Cardiac septum (tissue), 1 donor: ENCODE data around the gene OPCML. TPM values are rescaled to one million over a fixed set of nuclear protein-coding genes. Genes with fewer than 3 reads are reported as not detected.

Experiments
- DNase-seq: peaks from one replicate; pipeline ENCODE4 v3.0.0-alpha.2; 2020; ENCODE audit warnings: low spot score
- intact Hi-C: fragments of 100-400 bp; cut with DNase I; formaldehyde crosslinking; loops from one replicate; pipeline ENCODE4 v1.14.0; 2022
- total RNA-seq: library from RNA; stranded (reverse); fragmentation: NEBNext Ultra II Directional; extraction: Animal tissue kit (Norgen Biotek cat#: 25700); gene quantifications from one replicate; pipeline ENCODE4 v1.2.1, GENCODE V29; 2021
- donor health status: DM: no; HTN: no; CAD: no.

The OPCML gene
- total RNA-seq, 1 donor from 2014 or later: 0.27 TPM

DNA sequence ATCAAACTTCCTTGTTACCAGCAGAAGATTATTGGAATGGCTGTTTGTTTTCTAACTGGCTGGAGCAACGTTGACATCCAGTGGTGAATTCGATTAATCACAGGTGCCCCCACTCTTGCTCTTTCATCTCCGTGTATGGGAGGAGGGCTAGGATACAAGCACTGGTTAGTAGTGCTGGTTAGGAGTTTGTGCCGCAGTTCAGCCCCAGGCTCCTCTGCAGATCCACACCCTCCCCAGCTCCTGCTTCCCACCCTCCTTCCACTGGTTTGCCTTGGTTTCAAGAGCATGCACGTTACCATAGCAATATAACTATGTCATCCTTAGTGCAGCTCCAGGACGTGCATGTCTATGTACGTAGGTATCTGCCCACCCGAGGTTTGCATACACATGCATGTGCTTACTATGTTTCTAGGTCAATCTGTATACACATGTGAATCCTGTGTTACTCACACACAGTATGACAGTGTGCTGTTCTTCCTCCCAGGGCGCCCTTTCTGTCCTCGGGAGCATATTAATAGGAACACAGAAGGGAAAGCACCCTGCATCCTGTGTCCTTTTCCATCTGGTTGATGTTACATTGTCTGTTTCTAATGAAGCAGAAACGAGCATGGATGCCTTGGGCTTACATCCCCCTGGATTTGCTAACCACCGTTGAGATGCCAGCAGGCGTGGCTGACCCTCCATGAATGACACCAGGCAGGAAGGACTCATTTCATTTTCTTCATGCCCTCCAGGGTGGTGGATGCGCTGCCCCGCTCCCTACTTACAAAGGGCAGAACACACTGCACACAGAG lies 539.3 kb downstream of the OPCML start:
- intact Hi-C loops: no loop called here
- DNase-seq: no peak

DNA sequence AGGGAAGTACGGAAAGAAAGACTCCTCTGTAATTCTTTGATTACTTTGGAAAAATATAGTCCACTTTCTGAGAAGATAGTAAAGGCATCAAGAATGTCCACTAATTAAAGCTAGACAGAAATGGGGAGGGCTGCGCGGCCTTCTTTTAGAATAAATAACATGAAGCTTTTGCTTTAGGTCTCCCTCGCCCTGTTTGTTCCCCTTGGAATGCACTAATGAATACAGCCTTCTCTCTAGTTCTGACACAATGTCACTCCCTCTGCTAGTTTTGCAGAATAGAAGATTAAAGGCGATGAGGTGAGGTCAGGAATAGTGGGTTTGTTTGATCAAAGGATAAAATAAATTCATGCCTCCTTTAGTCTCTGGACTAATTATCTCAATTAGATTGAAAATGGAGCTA lies 543.9 kb downstream of the OPCML start:
- intact Hi-C loops: no loop called here

DNA sequence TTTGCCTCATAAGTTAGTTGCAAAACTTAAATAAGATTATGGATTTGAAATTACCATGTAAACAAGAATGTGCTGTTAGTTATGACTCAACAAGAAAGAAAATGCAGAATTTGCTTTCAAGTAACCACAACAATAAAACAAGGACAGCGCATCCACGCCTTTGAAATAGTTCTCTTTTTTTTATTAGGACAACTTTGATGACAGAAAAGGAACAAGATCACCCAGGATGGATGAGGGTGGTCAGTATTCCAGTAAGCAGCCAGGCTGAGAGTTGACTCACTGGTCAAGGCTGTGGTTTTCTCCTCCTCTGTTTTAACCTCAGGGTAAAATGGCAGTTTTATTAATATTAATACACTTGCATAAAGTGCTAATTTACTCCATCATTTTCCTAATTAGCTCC lies 544.4 kb downstream of the OPCML start:
- no peak for DNase-seq
- intact Hi-C loops: no loop called here

More for the DNA sequence above, 543.9 kb downstream of the OPCML start:
- DNase-seq: no peak

DNA sequence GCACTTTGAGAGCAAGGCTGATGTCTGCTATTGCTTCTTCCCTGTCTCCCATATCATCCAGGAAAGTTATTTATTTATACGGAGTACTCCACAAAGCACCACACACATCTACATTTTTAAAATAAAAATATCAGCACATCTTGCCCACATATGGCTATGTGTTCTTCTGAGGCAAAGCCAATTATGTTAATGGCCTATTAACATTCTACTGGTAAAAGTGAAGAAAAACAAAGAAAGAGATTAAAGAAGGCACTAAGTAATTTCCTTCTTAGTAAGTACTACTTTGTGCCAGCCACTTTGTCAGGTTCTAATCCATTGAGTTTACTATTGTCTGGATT lies 548.7 kb downstream of the OPCML start:
- intact Hi-C loops: no loop called here
- DNase-seq: no peak

DNA sequence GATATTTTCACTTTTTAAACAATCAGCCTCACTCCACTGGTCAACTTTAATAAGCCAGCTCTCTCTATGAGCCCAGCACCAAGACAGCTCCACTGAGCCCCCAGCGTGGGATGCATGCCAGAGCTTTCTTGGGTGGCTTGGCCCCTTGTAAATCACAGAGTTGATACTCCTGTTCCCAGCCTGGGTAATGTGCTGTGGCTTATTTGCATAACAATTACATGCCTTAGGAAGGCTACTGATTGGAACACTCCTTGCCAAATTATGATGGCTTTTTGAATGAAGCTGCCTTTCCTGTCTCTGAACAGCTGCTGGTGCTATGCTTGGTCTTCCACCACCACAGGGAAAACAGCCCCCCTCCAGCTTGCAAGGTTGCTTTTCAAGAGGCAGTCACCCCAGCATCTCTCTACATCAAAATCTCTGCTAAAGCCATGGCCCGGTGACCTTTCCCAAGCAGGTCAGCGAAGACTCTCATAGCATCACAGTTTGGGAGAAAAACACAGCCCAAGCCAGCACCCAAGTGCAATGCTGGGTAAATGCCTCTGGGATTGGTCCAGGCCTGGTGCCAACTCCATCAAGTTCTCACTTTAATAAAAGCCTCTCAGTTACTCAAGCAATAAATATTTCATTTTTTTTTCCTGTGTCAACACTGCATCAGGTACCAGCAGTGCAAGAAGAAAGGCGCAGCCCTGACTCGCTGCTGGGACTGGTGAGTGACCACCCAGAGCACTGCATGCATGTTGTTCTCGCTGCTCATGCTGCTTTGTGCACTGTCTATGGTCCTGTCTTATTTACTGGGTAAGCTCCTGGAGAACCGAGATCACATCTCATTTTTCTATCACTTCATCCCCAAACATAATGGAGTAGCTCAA lies 549.3 kb downstream of the OPCML start:
- intact Hi-C loops: no loop called here
- DNase-seq: no peak

DNA sequence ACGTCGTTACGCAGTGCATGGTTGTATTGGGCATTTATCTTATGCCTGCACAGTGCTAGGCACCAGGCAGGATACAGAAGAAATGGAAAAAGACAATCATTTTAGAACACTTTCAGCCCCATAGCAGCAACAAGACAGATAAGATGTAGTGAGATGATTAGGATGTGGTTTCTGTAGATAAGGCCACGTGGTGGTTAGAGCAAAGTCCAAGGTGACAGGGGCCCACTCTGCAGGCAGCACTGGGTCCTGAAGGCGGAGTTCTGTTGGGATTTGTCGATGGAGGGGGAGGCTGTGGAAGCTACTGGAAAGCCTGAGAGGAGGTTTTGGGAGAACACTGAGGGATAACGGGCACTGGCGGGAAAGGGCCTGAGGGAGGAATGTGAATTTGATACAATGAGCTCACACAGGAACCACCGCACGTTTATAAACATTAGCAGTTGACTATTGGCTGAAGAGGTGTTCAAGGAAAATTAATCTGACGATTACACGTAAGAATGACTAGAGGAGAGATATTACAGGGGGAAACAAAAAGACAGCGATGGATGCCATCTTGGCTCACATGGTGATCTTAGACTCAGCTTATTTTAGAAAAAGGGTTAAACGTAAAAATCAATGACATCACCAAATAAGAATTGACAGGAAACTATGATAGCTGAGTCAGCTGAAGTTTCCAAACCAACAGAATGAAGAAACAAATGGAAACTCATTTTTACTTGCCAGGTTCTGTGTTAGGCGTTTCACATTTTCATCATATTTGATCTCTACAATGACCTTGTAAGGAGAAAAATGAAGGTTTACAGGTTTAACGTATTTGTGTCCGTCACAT lies 551.0 kb downstream of the OPCML start:
- intact Hi-C loops: no loop called here
- DNase-seq: no peak

DNA sequence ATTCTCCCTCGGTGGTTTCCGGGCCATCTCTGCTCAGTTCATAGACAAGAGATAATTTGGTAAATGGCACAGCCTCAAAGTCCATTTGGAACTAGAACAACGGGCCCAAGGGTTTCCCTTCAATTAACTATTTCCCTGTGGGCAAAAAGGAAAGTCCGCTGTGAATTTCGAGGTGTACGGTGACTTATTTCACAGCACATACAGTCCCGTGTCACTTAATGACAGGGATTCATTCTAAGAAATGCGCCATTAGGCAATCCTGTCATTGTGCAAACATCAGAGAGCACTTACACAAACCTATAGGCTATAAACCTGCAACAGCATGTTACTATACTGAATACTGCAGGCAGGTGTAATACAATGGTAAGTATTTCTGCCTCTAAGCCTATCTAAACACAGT lies 551.6 kb downstream of the OPCML start:
- DNase-seq: no peak
- intact Hi-C loops: no loop called here

DNA sequence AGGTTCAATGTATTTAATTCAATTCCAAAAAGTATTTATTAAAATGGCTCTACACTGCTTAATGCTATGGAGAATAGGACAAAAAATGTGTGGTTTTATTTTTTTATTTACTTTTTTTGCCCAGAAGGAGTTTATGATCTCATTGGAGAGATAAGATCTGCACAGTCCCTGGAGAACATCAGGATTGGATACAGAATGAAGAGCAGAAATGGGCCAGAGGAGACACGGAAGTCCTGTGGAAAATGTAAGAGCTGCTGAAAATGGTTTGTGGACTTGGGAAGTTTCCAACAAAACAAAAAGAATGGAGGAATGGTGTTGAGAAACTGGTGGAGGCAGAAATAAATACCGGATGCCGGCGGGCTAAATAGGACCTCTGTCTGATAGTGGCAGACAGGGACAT lies 554.6 kb downstream of the OPCML start:
- no peak for DNase-seq
- intact Hi-C loops: no loop called here

DNA sequence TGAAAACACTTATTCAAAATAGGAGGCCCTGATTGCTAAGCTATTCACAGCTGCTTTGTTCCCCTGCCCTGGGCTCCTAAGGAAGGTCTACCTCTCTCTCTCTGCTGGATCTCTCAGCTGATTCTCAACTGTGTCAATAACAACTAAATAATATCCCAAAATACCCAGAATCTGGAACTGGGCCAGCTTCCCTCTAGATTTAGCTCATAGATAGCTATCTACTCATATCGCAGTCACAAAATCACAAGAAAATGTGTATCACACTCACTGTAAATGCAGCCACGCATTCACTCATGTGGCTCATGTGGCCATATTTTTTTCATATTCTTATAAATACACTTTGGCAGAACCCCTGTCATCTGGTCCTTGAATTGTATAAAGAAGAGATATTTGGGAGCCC lies 555.1 kb downstream of the OPCML start:
- intact Hi-C loops: no loop called here
- DNase-seq: no peak

DNA sequence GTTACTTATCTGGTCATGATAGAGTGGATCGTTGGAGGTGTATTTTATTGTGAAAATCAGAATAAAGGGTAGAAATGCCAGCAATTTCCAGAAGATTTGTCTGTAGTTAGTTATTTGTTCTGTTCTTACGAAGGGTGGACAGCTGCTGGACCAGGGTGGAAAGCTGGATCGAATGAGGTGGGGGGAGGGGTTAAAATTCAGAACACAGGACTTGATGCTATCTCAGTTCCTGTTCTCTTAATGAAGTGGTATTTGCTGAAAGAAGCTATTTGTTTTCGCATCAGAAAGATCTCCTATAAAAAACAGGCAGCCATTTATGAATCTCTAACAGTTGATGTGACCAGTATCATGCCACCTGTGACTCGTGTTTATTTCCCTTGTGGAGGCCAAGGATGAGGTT lies 556.2 kb downstream of the OPCML start:
- DNase-seq: no peak
- intact Hi-C loops: no loop called here

DNA sequence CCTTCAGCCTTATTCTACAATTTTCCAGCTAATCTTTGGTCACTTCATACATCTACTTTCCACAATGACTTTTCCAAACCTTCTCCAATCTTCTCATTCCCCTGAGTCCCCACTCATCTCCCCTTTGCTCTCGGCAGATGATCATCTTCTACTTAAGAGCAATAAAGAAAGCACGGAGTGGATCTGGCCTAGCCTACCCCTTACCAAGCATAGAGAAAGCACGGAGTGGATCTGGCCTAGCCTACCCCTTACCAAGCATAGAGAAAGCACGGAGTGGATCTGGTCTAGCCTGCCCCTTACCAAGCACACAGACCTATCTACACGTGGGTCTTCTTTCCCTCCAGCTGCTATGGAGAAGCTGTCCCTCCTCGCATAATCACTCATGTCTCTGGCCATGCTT lies 558.6 kb downstream of the OPCML start:
- DNase-seq: no peak
- intact Hi-C loops: no loop called here

DNA sequence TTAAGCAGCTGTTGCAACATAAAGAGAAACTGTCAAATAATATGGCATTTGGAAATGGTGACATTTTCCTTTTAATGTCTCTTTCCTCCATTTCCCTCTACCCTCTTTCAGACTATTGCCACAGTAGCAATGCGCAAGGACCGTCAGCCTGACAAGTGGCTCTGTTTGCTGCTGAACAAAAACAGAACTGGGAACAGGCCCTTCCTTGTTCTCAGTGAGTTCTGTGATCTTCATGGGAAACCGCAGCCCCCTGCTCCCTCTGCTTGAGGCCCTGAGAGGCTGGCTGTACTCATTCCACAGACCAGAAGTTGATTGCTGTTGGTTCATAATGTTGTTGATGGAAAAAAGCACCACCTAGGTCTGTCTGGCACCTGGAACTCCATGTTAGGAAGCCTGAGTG lies 559.7 kb downstream of the OPCML start:
- intact Hi-C loops: no loop called here
- DNase-seq: no peak

DNA sequence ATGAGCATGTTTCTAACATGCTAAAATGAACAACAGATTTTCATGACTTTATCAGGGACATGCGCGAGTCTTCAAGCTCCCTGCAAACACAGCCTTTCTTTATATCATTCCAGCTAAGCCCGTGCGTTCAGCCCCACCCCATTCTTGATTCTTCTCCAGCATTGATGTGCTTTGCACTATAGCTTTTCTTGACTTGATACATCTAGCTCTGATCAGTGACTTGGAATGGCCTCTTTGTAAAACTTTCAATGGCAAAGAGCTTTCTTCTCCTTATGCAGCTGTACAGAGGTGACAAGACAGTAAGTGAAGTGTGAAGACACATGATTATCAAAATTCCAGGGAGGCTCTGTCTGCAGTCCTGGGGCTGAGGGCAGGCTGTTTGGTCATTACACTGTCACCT lies 561.0 kb downstream of the OPCML start:
- DNase-seq: no peak
- intact Hi-C loops: no loop called here

DNA sequence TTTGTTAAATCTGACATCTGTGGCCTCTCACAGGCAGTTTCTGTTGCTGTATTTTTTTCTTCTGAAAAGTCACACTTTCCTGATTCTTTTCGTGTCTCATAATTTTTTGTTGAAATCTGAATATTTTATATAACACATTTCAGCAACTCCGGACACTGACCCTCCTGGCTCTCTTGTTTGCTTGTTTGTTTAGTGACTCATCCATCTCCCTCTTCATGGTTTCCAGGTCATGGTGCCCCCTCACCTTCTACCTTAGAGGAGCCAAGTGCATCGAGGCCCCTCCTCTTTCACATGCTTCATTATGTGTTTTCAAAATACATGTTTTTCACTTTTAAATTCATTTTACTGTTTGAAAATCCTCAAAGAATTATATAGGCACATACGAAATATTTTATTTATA lies 562.4 kb downstream of the OPCML start:
- no peak for DNase-seq
- intact Hi-C loops: no loop called here

DNA sequence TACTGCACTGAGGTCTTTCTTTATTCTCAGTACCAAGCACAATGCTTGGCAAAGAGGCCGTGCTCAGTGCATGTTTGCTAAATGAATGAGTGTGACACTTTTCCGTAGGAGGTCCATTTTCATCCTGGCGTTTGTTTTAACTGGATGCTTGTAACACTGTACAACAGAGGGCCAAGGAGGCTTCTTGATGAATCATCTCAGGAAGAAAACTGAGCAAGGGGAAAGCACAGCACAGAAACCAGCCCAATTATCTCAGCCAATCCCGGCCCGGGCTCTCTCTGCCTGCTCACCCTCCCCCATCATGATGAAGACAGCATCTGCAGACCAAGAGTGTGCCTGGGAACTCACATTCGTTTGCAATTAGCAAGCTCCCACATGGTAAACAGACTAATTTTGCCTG lies 570.3 kb downstream of the OPCML start:
- intact Hi-C loops: no loop called here
- DNase-seq: no peak

DNA sequence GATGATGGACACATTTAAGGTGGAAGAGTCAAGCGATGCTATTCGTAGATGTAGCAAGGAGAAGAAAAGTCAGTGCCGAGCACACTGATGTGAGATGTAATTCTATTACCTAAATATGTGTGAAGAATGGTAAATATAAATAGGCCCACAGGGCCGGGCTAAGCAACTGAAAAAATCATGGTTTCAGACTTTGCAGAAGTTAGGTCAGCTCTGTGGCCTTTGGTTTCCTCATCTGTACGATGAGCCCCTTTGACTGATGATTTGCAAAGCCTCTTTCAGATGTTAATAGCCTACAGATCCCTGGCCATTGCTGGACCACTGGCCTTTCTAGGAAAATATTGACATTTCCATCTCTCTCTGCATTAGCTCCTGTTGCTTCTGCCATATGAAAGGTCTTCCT lies 570.8 kb downstream of the OPCML start:
- intact Hi-C loops: no loop called here

DNA sequence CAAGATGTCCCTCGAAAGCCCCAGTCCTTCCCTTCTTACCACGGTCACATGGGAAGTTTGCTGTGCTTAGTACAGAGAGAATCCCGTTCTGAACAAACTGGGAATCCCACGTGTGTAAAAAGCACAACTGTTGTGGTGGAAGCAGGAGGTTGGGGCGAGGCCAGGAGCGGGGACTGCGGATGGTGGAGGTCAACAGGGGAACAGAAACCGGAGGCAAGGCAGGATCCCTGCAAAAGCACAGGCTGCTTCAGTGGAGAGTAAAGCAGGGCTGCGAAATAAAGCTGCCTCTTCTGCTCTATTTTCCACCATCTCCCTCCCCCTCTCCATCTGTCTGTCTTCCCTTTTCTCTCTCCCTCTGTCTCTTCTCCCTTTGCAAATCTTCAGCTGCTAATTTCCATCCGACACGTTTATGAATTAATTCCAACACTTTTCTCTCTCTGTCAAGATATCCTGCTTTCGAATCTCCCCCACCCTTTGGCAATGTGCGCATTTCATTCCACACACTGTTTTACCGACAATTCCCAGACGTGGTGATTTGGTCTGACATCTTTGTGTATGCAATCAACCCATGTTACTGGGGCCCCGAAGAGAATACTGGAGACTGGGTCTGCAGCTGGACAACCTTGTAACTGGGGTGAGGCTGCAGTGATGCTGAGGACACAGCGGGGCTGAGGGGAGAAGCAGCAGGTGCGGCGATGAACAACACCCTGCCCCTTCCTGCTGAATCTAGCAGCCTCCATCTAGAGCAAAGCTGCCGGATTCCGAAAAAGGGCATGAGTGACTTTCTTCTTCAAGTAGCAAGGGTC lies 571.8 kb downstream of the OPCML start:
- DNase-seq: no peak
- intact Hi-C loops: no loop called here

More for the DNA sequence above, 570.8 kb downstream of the OPCML start:
- DNase-seq: no peak

DNA sequence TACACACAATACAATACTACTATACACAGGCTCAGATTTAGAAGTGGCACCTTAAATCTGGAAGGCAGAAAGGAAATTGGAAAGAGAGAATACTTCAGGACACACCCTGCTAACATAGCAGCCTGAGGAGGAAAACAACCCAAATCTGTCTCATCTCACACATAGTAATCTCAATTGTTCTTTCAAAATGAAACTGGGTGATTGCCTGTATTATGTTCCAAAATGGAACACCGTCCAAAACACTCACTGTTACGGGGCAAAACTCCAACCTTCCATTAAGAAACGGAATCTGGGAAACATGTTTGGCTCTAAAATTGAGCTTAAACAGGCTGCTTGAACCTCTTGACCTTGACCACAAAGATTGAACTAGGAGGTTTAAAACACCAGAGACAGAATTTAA lies 572.6 kb downstream of the OPCML start:
- intact Hi-C loops: no loop called here
- DNase-seq: no peak

DNA sequence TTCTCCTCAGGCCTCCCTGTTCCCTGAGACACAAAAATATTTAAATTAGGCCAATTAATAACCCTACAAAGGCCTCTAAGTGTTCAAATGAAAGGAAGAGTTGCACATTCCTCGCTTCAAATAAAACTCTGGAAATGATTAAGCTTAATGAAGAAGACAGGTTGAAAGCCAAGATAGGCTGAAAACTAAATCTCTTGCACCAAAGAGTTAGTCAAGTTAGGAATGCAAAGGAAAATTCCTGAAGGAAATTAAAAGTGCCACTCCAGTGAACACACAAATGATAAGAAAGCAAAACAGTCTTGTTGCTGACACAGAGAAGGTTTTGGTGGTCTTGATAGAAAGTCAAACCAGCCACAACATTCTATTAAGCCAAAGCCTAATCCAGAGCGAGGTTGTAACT lies 574.4 kb downstream of the OPCML start:
- no peak for DNase-seq

DNA sequence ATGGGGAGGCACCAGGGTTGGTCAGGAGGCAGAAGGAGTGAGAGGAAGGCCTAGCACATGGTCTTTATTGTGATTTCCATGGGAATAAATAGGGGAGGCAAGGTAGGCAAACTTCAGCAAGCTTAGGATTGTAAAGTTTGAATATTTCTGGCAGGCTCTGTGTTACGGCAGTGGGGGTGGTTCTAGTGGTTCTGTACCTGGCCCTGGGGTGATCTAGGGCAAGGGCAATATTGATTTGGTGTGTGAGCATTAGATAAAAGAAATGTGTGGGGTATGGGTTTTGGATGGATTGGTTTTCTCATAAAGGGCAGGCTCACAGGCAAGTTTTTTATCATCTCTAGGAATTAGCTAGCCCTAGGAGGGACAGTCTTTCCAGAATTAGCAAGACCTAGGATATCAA lies 584.0 kb downstream of the OPCML start:
- intact Hi-C loops: no loop called here

More for the DNA sequence above, 574.4 kb downstream of the OPCML start:
- intact Hi-C loops: no loop called here

More for the DNA sequence above, 584.0 kb downstream of the OPCML start:
- no peak for DNase-seq
